Stimulated activated CD4-positive, alpha-beta T cell treated with anti-CD3 and anti-CD28 coated beads, Interleukin-12 subunit alpha, Interleukin-12 subunit beta, amount 100 ng/mL, for 24 hours (primary cell): ENCODE data around the gene MCL1.
A peak's percentile ranks its signal among the peaks of the same experiment; 100 is the strongest.
"Not testable (repeated sequence)": the region's sequence is repeated elsewhere in the genome, so short reads cannot be mapped to it uniquely, and the experiment has no call there.

Source experiments
- DNase-seq, 2 experiments: peaks; one replicate each; pipeline ENCODE4 v3.0.0-alpha.2; 2020; ENCODE audit warnings: low read depth in 2 of 2

The MCL1 gene

GRCh38 chr1:150572918-150573647 lies 6.3 kb downstream of the MCL1 start:
- DNase-seq, result no peak

GRCh38 chr1:150568594-150568966 lies 10.8 kb downstream of the MCL1 start:
- no peak for DNase-seq

GRCh38 chr1:150567717-150568593 lies 11.5 kb downstream of the MCL1 start:
- no peak for DNase-seq

- peak in 1 of 2 experiments; percentile 50 for DNase-seq
Observed at GRCh38 chr1:150567341-150567716, 12.1 kb downstream of the MCL1 start.

- no peak for DNase-seq
Observed at GRCh38 chr1:150566589-150567340, 12.6 kb downstream of the MCL1 start.

GRCh38 chr1:150565240-150565991 lies 14.0 kb downstream of the MCL1 start:
- not testable (repeated sequence) for DNase-seq

- no peak for DNase-seq
Observed at GRCh38 chr1:150564051-150564991, 15.1 kb downstream of the MCL1 start.

- DNase-seq, result no peak
Observed at GRCh38 chr1:150563340-150564038, 15.9 kb downstream of the MCL1 start.

- DNase-seq, result peak; percentile 61 to 72
Observed at GRCh38 chr1:150562446-150563339, 16.7 kb downstream of the MCL1 start.

- DNase-seq, result peak; percentile 72 to 84
Observed at GRCh38 chr1:150561974-150562445, 17.4 kb downstream of the MCL1 start.

GRCh38 chr1:150561254-150561973 lies 18.0 kb downstream of the MCL1 start:
- peak; percentile 50 to 65 for DNase-seq

- peak; percentile 68 to 87 for DNase-seq
Observed at GRCh38 chr1:150560576-150561253, 18.7 kb downstream of the MCL1 start.

- DNase-seq, result peak in 1 of 2 experiments; percentile 70
Observed at GRCh38 chr1:150560011-150560438, 19.4 kb downstream of the MCL1 start.

- DNase-seq, result no peak
Observed at GRCh38 chr1:150559656-150560010, 19.8 kb downstream of the MCL1 start.

GRCh38 chr1:150558761-150559655 lies 20.4 kb downstream of the MCL1 start:
- DNase-seq, result no peak

- DNase-seq, result no peak
Observed at GRCh38 chr1:150558303-150558704, 21.1 kb downstream of the MCL1 start.
